Non-pigmented ciliary epithelial cell (primary cell): ENCODE measurements around the gene ITPRIP.

ENCODE experiments used
- DNase-seq: peaks from one replicate; pipeline ENCODE4 v3.0.0-alpha.2; 2010; ENCODE audit warnings: low read depth

The ITPRIP gene, protein sequence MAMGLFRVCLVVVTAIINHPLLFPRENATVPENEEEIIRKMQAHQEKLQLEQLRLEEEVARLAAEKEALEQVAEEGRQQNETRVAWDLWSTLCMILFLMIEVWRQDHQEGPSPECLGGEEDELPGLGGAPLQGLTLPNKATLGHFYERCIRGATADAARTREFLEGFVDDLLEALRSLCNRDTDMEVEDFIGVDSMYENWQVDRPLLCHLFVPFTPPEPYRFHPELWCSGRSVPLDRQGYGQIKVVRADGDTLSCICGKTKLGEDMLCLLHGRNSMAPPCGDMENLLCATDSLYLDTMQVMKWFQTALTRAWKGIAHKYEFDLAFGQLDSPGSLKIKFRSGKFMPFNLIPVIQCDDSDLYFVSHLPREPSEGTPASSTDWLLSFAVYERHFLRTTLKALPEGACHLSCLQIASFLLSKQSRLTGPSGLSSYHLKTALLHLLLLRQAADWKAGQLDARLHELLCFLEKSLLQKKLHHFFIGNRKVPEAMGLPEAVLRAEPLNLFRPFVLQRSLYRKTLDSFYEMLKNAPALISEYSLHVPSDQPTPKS

DNA sequence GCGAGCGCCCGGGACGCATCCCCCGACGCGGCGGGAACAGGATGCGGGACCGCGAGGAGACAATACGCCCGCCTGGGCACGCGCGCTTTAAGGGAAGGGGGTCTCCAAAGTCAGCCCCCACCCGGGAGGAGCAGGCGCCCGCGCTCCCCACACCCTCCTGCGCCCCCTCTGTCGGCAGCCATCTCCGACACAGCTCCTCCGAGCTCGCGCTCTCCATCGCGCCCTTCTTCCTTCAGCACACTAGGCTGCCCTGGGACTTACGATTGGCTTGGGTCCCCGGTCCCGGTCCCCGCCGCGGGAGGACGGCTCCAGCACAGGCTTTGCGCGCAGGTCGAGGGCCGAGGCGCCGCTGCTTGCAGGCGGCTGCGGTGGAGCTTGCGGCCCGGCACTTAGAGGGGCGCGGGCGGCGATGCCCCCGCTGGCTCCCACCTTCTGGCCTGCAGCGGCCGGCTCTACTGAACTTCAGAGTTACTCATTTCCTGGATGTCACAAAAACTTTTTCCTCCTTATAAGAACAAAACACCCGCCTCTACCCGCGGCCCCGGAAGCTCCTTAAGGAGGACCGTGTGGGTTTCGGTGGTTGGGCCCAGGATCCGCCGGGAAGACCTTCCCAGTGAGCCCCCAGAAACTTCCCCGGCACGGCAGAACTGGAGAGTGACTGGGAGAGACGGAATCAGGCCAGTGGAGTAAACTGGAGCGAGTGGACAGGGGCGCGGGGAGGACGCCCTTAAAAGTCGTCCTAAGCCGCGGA lies at the start of gene ITPRIP:
TSS of gene ITPRIP (minus strand) at position 481 of the 751 bp plus-strand sequence. CDS start 22,414 bp downstream, outside the sequence.
- DNase-seq, result no peak

DNA sequence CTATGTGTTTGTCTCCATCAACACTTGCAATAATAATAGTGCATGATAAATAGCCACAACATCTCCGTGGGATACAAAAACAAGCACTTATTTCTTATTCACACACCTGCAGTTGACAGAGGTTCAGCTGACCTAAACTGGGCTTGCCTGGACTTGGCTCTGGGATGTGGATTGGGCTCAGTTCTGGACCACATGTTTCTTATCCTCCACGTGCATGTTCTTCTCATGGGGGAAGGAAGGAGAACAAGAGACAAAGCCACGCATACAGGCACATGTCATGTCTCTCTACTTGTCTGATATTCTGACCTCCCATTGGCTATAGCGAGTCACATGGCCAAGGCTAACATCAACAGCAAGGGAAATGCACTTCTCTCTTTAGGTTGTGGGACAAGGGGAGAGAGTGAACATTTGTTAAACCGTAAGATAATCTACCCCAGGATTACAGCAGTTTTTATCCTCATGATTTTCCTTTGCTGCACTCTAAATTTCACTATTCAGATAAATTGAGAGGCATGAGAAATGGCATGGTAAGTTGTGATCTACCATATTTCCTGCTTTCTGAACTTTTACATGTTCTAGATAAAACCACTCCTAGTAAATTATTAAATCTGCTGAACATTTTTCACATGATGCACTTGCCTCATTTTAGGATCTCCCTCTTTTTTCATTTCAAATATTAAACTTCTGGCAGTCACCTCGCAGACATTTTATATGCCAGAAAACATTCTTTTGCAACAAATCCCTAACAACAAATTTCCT lies 49.0 kb upstream of the ITPRIP start:
- DNase-seq, result no peak

DNA sequence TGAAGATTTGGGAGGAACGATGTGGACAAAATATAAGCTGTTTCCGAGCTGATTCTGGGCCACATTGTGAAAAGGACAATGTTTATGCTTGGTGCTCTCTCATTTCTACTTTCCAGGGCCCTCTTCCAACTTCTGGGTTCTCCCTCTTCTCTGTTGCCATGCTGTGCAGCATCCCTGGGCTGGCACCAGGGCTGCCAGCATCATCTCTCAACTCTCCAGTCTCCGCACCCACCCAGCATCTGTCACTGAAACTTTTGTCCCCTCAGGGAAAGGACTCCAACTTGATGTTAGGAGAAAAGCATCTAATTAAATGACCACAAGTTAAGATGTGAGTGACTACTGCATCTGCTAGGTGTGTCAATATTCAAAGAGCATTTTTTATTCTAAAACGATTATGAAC lies 42.1 kb upstream of the ITPRIP start:
- no peak for DNase-seq

DNA sequence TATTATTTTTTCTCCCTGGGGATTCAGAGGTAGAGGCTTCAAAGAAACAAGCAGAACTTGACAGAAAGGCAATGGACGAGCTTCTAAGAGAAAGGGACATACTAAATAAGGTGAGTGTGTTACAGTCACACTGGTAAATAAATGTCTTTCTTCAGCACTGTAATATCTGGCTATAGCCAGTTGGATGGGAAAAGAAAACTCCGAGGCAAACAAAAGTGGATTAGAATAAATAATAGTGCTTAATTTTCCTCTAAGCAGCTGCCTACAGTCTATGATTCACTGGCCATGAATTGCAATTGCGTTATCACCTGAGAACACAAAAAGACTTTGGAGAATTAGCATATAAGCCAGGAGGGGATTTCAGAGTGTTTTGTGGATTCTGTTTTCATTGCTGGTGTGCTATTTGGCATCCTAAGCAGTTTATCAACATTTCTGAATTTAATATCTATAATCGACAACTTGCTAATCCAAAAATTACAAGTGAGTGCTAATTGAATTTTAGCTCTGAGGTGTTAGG lies 38.6 kb upstream of the ITPRIP start:
- no peak for DNase-seq

DNA sequence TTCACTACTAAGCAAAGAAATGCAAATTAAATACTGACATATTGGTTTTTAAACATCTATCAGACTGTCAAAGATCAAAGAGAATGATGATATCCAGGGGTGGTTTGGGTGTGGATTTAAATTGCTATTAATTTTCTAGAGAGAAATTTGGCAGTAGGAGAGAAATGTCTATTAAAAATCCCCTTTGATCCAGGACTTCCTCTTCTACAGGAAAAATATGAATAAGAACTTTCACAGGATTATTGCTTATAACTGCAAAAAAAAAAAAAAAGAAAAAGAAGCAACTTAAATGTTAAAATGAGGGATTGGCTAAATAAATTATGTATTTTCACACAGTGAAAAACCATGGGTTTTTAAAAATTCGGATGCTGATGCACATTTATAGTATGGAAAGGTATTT lies 36.3 kb upstream of the ITPRIP start:
- DNase-seq, result no peak

DNA sequence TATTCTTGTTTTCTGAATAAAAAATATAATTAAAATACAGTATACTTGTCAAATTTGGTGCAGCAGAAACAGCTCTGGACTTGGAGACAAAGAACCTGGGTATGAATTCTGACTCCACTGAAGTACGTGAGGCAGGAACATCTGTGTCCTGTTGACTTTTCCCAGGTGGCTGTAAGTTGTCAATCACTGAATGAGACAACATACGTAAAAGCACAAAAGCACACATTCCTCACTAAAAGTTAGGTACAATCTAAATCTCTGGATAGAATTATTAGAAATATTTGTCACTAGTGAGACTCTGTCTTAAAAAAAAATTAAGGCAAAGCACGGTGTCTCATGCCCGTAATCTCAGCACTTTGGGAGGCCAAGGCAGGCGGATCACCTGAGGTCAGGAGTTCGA lies 33.5 kb upstream of the ITPRIP start:
- no peak for DNase-seq

DNA sequence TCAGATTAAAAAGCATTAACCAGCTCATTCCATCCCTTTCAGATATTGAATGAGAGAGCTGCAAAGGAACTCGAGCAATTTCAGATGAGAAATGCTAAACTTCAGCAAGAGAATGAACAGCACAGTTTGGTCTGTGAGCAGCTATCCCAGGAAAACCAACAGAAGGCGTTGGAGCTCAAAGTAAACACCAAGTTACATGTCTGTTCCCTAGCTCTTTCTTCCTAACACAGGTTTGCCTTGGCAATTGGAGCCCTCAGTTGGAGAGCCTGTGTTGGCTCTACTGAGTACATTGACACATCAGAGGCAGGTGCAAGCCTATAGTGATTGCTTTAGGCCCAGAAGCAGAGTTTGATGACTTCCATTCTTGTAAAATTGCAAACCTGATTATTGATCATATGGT lies 30.1 kb upstream of the ITPRIP start:
- DNase-seq, result no peak

DNA sequence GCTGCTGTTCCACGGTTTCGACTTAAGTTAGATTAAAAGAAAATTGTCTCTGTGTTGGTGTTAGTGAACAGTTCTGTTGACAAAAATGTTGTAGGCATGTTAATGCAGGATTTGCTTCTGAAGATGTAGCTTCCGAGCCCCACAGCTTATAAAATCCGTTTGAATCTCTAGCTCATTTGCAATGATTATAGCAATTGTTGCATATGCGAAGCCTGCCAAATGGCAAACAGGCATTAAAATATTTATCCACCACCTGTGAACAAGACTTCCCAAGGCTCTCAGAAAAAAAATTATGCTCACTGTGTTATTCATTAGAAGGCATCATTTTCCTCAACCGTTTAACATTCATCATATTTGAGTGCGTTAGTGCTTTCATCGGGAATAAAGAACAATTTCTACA lies 29.6 kb upstream of the ITPRIP start:
- no peak for DNase-seq

DNA sequence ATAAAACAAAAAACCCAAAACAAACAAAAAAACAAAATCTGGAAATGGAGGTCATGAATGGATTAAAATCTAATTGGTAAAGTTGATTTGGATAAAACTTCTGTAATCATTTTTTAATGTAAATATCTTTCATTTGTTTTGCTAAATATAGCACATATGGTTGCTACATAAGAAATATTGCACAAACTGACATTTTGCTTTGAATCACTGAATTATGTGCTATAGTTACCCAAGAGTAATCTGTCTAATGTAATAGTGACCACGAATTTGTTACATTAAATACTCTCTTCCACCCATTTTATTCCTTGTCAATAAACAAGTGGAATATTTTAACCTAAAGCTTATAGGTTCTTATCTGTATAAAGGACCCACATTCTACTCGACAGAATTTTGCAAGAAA lies 21.5 kb upstream of the ITPRIP start:
- DNase-seq, result no peak

DNA sequence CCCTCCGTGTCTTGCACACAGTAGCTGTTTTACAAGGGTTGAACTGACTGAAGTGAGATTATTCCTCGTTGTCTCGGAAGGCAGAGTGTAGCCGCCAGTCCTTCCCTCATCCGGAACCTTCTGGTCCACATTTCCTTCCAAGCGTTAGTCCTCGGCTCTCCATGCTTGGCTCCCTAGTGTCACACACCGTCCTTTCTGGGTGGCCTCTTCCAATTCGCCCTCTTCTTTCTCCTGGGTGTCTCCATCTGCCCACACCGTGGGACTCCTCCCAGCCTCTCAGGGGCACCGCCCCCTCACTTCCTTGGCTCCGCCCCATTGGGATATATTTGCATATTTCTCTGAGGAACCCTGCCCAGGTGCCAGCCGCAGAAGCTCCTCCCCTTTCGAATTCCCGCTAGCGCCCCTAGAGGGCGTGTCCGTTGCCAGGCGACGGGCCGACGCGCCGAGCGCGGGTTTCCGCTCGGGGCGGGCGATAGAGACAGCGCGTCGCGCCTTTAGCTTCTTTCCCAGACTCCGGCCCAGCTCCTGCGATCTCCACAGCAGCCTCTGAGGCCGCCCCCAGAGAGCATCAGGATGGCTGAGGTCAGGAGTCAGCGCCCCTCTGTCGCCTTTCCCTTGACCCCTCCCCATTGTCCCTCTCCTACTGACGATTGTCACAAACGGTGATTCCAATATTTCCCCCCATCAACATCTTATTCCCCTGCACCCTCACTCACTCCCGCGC lies 15.2 kb upstream of the ITPRIP start, which contains the start of gene CFAP58:
TSS of gene CFAP58 (plus strand) at position 509 of the 724 bp plus-strand sequence. CDS start at position 574, 65 bp downstream.
- DNase-seq, result no peak

DNA sequence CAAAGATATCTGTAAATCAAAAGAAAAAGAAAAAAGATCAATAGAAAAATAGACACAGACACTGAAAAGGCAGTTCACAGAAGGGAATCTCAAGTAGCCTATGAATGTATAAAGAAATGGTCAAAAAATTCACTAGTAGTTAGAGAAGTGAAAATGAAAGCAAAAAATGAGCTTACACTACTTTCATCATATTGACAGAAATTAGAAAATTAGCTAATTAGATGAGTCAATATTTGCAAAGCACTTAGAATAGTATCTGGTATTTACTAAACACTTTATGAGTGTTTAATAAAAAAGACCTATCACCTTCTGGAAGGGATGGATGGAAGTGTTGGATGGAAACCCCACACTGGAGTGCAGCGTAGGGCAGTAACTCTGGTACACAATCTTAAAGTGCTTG lies 13.7 kb upstream of the ITPRIP start:
- no peak for DNase-seq

DNA sequence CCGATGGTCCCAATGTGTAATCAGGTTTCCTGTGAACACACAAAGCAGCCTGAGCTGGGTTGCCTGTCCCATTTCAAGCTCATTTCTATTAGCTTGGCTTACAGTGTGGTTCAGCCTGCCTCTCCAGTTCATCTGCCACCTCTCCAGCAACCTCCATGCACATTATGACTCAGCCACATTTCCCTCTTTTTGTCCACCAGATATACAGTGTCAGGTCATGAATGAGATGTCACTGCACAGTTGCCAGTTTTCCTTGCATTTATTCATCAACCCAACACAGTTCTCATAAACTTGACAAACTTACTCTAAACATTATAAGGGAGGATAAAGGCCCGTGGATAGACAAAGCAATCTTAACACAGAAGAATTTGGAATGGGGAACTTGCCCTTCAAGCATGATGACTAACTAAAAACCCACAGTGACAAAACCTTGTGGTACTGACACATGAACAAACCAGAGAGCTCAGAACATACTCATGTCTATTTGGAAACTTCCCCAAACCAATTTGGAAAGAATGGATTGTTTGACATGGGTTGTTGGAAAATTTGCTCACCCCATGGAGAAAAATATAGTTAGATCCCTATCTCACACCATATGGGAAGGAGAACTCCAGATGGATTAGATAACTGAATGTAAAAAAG lies 12.9 kb upstream of the ITPRIP start:
- no peak for DNase-seq

DNA sequence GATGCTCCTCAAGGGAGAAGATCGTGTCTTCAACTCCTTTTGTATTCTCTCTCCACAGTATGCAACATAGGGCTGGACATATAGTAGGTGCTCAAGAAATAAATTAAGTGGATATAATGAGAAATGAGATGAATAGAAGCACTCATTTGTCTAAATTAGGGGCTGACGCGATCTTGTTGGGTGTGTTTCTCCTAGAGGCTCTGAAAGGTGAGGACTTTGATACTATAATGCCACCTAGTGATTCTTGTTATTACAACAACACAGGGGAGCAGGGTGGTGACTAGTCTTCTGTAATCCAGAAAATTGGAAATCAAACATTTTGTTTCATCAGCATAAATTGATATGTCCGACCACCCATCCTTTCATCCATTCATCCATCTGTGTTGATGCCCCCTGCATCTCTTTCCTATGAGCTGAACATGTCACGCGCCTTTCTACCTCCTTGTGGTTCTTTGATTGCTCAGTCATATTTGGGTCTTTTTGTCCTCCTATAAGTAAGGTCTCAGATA lies 11.9 kb upstream of the ITPRIP start:
- no peak for DNase-seq

DNA sequence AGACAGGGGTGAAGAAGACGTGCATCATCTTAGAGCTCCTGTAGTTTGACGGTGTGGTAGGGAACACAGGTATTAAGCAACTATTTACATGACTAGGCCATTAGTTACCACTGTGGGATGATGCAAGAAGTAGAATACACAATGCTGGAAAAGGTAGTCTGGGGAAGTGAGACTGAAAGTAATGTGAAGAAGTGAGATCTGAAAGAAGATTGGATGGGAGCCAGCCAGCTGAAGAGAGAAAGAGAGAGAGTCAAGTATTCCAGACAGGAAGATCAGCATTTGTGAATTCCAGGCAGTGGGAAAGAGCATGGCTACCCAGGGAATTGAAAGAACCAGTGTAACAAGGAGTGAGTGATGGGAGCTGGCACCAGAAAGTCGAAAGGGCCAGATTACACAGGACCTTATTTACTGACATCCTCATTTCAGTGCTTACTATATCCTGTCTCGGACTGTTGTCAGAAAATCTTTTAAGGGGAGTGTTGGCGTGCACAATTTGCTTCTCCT lies 11.4 kb upstream of the ITPRIP start:
- no peak for DNase-seq

DNA sequence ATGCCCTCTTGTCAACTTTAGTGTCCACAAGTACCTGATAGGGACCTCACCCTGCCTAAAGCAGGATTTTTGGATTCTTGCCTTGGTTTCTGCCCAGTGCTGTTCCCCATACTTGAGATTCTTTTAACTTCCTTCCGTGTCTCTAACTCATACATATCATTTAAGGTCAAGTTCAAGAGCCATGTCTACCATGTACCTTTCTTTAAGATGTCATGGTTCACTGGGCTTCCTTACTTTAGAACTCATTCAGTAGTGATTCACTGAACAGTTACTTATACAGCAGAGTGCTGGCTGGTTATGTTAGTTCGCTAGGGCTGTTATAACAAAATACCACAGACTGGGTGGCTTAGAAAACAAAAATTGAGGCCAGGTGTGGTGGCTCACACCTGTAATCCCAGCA lies 10.3 kb upstream of the ITPRIP start:
- no peak for DNase-seq

DNA sequence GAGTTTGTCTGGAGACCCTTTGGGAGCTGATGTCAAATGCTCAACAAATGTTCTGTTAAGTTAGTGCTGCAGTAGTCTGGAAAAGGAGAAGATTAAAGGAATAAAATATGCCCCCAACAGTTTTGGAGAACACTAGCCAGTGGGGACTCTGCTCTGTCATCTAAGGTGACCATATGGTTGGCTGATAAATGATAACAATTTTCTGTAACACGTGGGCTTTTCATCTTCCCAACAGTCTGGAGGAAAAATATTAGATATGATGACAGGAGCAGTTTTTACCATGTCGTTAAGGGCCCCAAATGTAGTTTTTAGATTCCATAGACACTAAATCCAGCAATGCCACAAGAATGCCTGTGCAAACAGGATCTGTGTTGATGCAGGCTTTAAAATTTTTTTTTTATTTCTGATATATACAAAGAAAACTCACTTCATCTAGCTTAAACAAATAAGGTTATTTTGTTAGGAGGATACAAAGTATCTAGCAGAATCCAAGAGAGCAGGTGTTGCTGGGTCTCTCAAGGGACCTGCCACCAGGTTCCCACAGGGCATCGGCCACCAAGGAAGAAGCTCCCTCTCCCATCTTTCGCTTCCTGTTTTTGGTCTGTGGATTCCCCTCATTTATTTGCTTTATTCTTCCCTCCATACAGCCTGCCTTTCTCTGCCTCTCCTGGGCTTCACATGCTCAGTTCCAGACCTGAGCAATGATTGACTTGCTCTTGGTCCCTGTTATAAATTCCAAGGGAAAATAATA lies 9.2 kb upstream of the ITPRIP start:
- DNase-seq, result no peak

DNA sequence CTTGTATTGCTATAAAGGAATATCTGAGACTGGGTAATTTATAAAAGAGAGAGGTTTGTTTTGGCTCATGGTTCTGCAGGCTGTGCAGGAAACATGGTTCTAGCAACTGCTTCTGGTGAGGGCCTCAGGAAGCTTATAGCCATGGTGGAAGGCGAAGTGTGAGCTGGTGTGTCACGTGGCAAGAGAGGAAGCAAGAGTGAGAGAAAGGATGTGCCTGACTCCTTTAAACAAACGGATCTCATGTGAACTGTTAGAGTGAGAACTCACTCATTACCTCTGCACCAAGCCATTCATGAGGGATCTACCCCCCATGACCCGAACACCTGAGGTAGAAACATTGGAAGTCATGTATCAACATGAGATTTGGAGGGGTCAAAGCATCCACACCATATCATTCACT lies 7.7 kb upstream of the ITPRIP start:
- no peak for DNase-seq

DNA sequence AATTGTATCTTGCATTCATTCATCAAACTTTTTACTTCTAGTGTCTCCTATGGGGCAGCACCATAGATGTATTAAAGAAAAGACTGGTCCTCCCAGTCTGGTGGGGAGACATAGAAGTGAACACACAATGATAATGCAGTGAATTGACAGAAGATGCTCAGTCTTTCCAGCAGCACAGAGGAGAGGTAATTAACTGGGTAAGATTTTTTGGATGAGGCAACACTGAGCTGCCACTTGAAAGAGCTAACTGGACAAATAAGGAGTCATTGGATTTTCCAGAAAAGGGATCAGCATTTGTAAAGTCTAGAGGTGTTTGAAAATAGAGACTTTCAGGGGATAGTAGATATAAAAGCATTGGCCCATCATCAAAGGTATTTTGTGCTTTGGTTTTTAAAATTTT lies 7.2 kb upstream of the ITPRIP start:
- no peak for DNase-seq

DNA sequence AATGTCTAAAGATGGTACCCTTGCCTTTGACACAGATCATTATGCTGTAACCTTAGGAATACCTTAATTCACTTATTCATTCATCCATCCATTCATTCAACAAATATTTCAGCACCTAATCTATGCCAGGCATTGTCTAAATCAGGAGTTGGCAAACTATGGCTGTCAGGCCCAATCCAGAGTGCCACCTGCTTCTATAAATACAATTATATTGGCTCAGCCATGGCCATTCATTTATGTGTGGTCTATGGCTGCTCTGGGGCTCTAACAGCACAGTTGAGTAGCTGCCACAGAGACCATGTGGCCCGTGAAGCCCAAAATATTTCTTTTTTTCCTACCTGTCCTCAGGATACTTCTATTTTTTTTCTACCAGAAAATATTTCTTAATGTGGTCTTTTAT lies 6.0 kb upstream of the ITPRIP start:
- DNase-seq, result no peak

DNA sequence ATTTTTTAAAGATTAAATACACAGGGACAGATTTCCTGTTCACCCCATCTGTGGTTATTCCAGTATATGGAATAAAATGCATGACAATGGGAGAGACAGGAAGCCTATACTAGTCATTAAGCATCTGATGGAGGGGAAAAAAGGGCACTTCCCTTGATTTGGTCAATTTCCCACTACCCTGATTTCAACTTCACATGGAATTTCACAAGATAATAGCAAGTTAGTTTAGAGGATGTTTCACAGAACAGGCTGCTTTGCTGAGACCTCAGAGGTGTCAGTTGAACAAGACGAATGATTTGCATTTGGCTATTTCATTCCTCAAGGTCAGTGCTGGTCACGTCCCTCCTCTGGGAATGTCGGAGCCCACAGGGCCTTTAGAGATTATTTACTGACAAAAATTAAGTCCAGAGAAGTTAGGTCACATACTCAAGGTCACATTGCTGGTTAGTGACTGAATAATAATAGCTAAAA lies 4.7 kb upstream of the ITPRIP start:
- DNase-seq, result no peak
